Activated CD8-positive, alpha-beta memory T cell treated with anti-CD3 and anti-CD28 coated beads, Interleukin-2, amount 50 U/mL, for 24 hours (primary cell): Measurements from ENCODE around the gene CAPZB.

Experiments
- DNase-seq: peaks from one replicate; pipeline ENCODE4 v3.0.0-alpha.2; 2020; ENCODE audit errors: extremely low read depth

CAPZB gene

GRCh38 chr1:19367584-19368041 is 117.7 kb downstream of the CAPZB start:
- no peak for DNase-seq

- no peak for DNase-seq
Observed at GRCh38 chr1:19366599-19367536, 118.5 kb downstream of the CAPZB start.

- DNase-seq, result no peak
Observed at GRCh38 chr1:19365721-19366120, 119.6 kb downstream of the CAPZB start.

GRCh38 chr1:19363536-19364152 is 121.7 kb downstream of the CAPZB start:
- DNase-seq, result no peak

GRCh38 chr1:19361611-19362147 is 123.7 kb downstream of the CAPZB start:
- no peak for DNase-seq

- no peak for DNase-seq
Observed at GRCh38 chr1:19360843-19361610, 124.3 kb downstream of the CAPZB start.

- DNase-seq, result no peak
Observed at GRCh38 chr1:19360432-19360831, 124.9 kb downstream of the CAPZB start.

GRCh38 chr1:19360016-19360415 is 125.3 kb downstream of the CAPZB start:
- no peak for DNase-seq

- DNase-seq, result no peak
Observed at GRCh38 chr1:19359357-19359756, 126.0 kb downstream of the CAPZB start.

- DNase-seq, result no peak
Observed at GRCh38 chr1:19358710-19359109, 126.6 kb downstream of the CAPZB start.

- DNase-seq, result no peak
Observed at GRCh38 chr1:19357299-19357986, 127.9 kb downstream of the CAPZB start.

- DNase-seq, result no peak
Observed at GRCh38 chr1:19356266-19356665, 129.1 kb downstream of the CAPZB start.

GRCh38 chr1:19354531-19354981 is 130.8 kb downstream of the CAPZB start:
- DNase-seq, result no peak

- DNase-seq, result no peak
Observed at GRCh38 chr1:19353596-19353995, 131.7 kb downstream of the CAPZB start.

- no peak for DNase-seq
Observed at GRCh38 chr1:19352839-19353238, 132.5 kb downstream of the CAPZB start.

- no peak for DNase-seq
Observed at GRCh38 chr1:19351873-19352272, 133.5 kb downstream of the CAPZB start.

GRCh38 chr1:19350566-19350965 is 134.8 kb downstream of the CAPZB start:
- DNase-seq, result no peak

GRCh38 chr1:19349999-19350398 is 135.3 kb downstream of the CAPZB start:
- no peak for DNase-seq

GRCh38 chr1:19348441-19349198 is 136.7 kb downstream of the CAPZB start:
- DNase-seq, result no peak

- DNase-seq, result no peak
Observed at GRCh38 chr1:19347533-19348172, 137.7 kb downstream of the CAPZB start.
